Gastroesophageal sphincter (tissue), 3 donors: ENCODE results near the gene LRRFIP1.
A peak's percentile ranks its signal among the peaks of the same experiment; 100 is the strongest.

Experiments used
- CTCF ChIP-seq, 4 experiments: fragments of 200-600 bp in 2 of 4; fragments of 450-650 bp in 2 of 4; sonication (generic) in 1 of 4; IDR thresholded peaks; one replicate each; pipeline ENCODE4 v1.5.1; 2017 to 2019; ENCODE audit warnings: antibody characterized with exemption in 4 of 4, mild to moderate bottlenecking in 2 of 4, moderate library complexity in 2 of 4
- EP300 ChIP-seq: sonication (generic); formaldehyde crosslinking; IDR thresholded peaks from one replicate; pipeline ENCODE4 v1.6.1; 2017; ENCODE audit warnings: antibody characterized with exemption, mild to moderate bottlenecking
- POLR2A ChIP-seq, 2 donors: fragments of 450-650 bp; IDR thresholded peaks; one replicate each; pipeline ENCODE4 v1.6.1; 2017; ENCODE audit warnings: antibody characterized with exemption in 2 of 2, mild to moderate bottlenecking in 2 of 2, moderate library complexity in 1 of 2
- POLR2AphosphoS5 ChIP-seq: sonication (generic); formaldehyde crosslinking; IDR thresholded peaks from one replicate; pipeline ENCODE4 v1.6.1; 2017; ENCODE audit warnings: antibody characterized with exemption

GRCh38 chr2:237726401-237726830, 99.0 kb downstream of the LRRFIP1 start:
- TF ChIP-seq CTCF (IDR thresholded peaks at IDR 0.05): no peak
- no peak for TF ChIP-seq POLR2A (IDR thresholded peaks at IDR 0.05)
- TF ChIP-seq EP300: no peak
- peak; percentile 15 for TF ChIP-seq POLR2AphosphoS5
